ENCODE data around the gene UBXN2A. TPM values are rescaled to one million over a fixed set of nuclear protein-coding genes. Genes with fewer than 3 reads are reported as not detected.

Gene UBXN2A
- total and polyA plus RNA-seq, 2 of the 8 experiments (the other 6 are each of a cell fraction or from before 2014, with no cell fraction given): 3.6 to 20.4 TPM

- TF ChIP-seq KDM1A (IDR thresholded peaks at IDR 0.05; ENCODE audit: borderline replicate concordance, low read length) (no peak), YY1 (IDR thresholded peaks at IDR 0.05; ENCODE audit: low read depth, low read length) (no peak), CEBPB (IDR thresholded peaks at IDR 0.05; ENCODE audit: low read depth, low read length) (no peak)
These were observed 24.9 kb upstream of the UBXN2A start (continued) for GRCh38 chr2:23915327-23915726.

Data from H1 (cell line).